ENCODE results near the gene DPP3.

GRCh38 chr11:66529069-66529468 lies 48.8 kb downstream of the DPP3 start:
- TF ChIP-seq GATA2 (IDR thresholded peaks at IDR 0.05; ENCODE audit: low read depth, low read length): no peak
- TF ChIP-seq GATA3 (IDR thresholded peaks at IDR 0.05; ENCODE audit: low read depth, low read length): no peak

Data from SH-SY5Y (cell line).